PC-9 (cell line): ENCODE results near the gene MAPK8IP3.

Experiments used
- CTCF ChIP-seq: fragments of 200-600 bp; sonication (generic); conservative IDR thresholded peaks from 2 replicates; pipeline ENCODE4 v1.6.1; 2017; ENCODE audit warnings: mixed run types, antibody characterized with exemption, mild to moderate bottlenecking, moderate library complexity
- EZH2 ChIP-seq: fragments of 200-600 bp; sonication (generic); IDR thresholded peaks from 2 replicates; pipeline ENCODE4 v1.8.0; 2017; ENCODE audit warnings: antibody characterized with exemption, low read depth

GRCh38 chr16:1786242-1787055 lies 80.5 kb downstream of the MAPK8IP3 start:
- TF ChIP-seq CTCF (no peak), EZH2 (no peak)
